HepG2 (cell line): ENCODE data around the gene C14orf93. TPM values are rescaled to one million over a fixed set of nuclear protein-coding genes. Genes with fewer than 3 reads are reported as not detected.

Source experiments
- DZIP1 ChIP-seq: sonication (generic); formaldehyde crosslinking; IDR thresholded peaks from 2 replicates; pipeline ENCODE4 v1.5.0; 2020; ENCODE audit warnings: mild to moderate bottlenecking, missing genetic modification reagents
- E2F5 ChIP-seq: sonication (generic); formaldehyde crosslinking; conservative IDR thresholded peaks from 2 replicates; pipeline ENCODE4 v1.4.0; 2020; ENCODE audit warnings: missing genetic modification reagents
- GLMP ChIP-seq: sonication (generic); formaldehyde crosslinking; IDR thresholded peaks from 2 replicates; pipeline ENCODE4 v1.9.0; 2021; ENCODE audit warnings: missing genetic modification reagents, mild to moderate bottlenecking, borderline replicate concordance
- HNF4G ChIP-seq, 2 experiments: sonication (generic) in 1 of 2; formaldehyde crosslinking in 1 of 2; IDR thresholded peaks; 2 replicates each; pipeline versions ENCODE4 v1.4.0 to v1.6.1; 2011 to 2020; ENCODE audit warnings: borderline replicate concordance in 2 of 2, low read depth in 2 of 2, mild to moderate bottlenecking in 2 of 2, low read length in 1 of 2, missing genetic modification reagents in 1 of 2, moderate library complexity in 1 of 2
- LRRFIP1 ChIP-seq: sonication (generic); formaldehyde crosslinking; conservative IDR thresholded peaks from 2 replicates; pipeline ENCODE4 v1.4.0; 2020; ENCODE audit warnings: missing genetic modification reagents
- SRSF1 ChIP-seq: fragments of 200-400 bp; formaldehyde crosslinking; optimal IDR thresholded peaks from 2 replicates; pipeline ENCODE3; 2017; ENCODE audit warnings: mild to moderate bottlenecking, low read depth, low read length, moderate library complexity
- THYN1 ChIP-seq: sonication (generic); formaldehyde crosslinking; IDR thresholded peaks from 2 replicates; pipeline ENCODE4 v1.8.1; 2023; ENCODE audit warnings: low read depth, mild to moderate bottlenecking, moderate library complexity, missing genetic modification reagents, borderline replicate concordance
- ZBTB14 ChIP-seq: sonication (generic); formaldehyde crosslinking; IDR thresholded peaks from 2 replicates; pipeline ENCODE4 v1.4.0; 2020; ENCODE audit warnings: missing genetic modification reagents
- ZBTB7B ChIP-seq: sonication (generic); formaldehyde crosslinking; IDR thresholded peaks from 2 replicates; pipeline ENCODE4 v1.4.0; 2020; ENCODE audit warnings: missing genetic modification reagents
- ZC3H13 ChIP-seq: sonication (generic); formaldehyde crosslinking; IDR thresholded peaks from 2 replicates; pipeline ENCODE4 v1.8.1; 2023; ENCODE audit warnings: mild to moderate bottlenecking, missing genetic modification reagents, moderate library complexity
- ZFP41 ChIP-seq: sonication (generic); formaldehyde crosslinking; IDR thresholded peaks from 2 replicates; pipeline ENCODE4 v1.4.0; 2020; ENCODE audit warnings: mild to moderate bottlenecking, missing genetic modification reagents, borderline replicate concordance
- ZFY ChIP-seq: sonication (generic); formaldehyde crosslinking; IDR thresholded peaks from 2 replicates; pipeline ENCODE4 v1.4.0; 2020; ENCODE audit warnings: missing genetic modification reagents
- ZNF121 ChIP-seq: sonication (generic); formaldehyde crosslinking; IDR thresholded peaks from 2 replicates; pipeline ENCODE4 v1.5.0; 2020; ENCODE audit warnings: mild to moderate bottlenecking, missing genetic modification reagents
- ZNF20 ChIP-seq: sonication (generic); formaldehyde crosslinking; IDR thresholded peaks from 2 replicates; pipeline ENCODE4 v1.4.0; 2020; ENCODE audit warnings: mild to moderate bottlenecking, moderate library complexity, missing genetic modification reagents
- ZNF251 ChIP-seq: sonication (generic); formaldehyde crosslinking; IDR thresholded peaks from 2 replicates; pipeline ENCODE4 v1.9.0; 2021; ENCODE audit warnings: mild to moderate bottlenecking, missing genetic modification reagents
- ZNF30 ChIP-seq: sonication (generic); formaldehyde crosslinking; IDR thresholded peaks from 2 replicates; pipeline ENCODE4 v1.5.0; 2020; ENCODE audit warnings: mild to moderate bottlenecking, missing genetic modification reagents
- ZNF446 ChIP-seq: sonication (generic); formaldehyde crosslinking; IDR thresholded peaks from 2 replicates; pipeline ENCODE4 v1.5.0; 2020; ENCODE audit warnings: mild to moderate bottlenecking, missing genetic modification reagents
- ZNF546 ChIP-seq: sonication (generic); formaldehyde crosslinking; conservative IDR thresholded peaks from 2 replicates; pipeline ENCODE4 v1.8.1; 2023; ENCODE audit warnings: mild to moderate bottlenecking, missing genetic modification reagents
- ZNF580 ChIP-seq: IDR thresholded peaks from 2 replicates; pipeline ENCODE4 v1.6.1; 2016; ENCODE audit warnings: low read depth, borderline replicate concordance
- ZSCAN22 ChIP-seq: sonication (generic); formaldehyde crosslinking; IDR thresholded peaks from 2 replicates; pipeline ENCODE4 v1.4.0; 2020; ENCODE audit warnings: mild to moderate bottlenecking, missing genetic modification reagents
- polyA plus RNA-seq, 8 experiments: library from polyadenylated mRNA; depleted of rRNA in 3 of 8; stranded (reverse) in 7 of 8; unstranded in 1 of 8; fragments of >200 nt; fragmentation: Illumina TruSeq in 4 of 8; extraction: Trizol in 4 of 8; gene quantifications; 2 replicates each; pipeline versions ENCODE4 v1.2.1 to v1.2.3, GENCODE V29; 2011 to 2016; ENCODE audit warnings: low read depth in 4 of 8, missing spikeins in 1 of 8, mixed read lengths in 1 of 8; ENCODE audit not compliant: insufficient read depth in 1 of 8
- total RNA-seq, 5 experiments: library from RNA; depleted of rRNA; stranded (reverse); fragments of >200 nt; fragmentation: Illumina TruSeq; extraction: Trizol; gene quantifications; 2 replicates each; pipeline ENCODE4 v1.2.3, GENCODE V29; 2016; ENCODE audit warnings: low read depth in 1 of 5

Gene C14orf93
- total and polyA plus RNA-seq, 2 of the 13 experiments (the other 11 are each of a cell fraction or from before 2014, with no cell fraction given) = 11.4 to 22.5 TPM

GRCh38 chr14:22976620-22977433, 33.1 kb downstream of the C14orf93 start (continued):
- TF ChIP-seq SRSF1 (no peak), ZNF580 (CRISPR knock-in tag) (peak; percentile 64), LRRFIP1 (no peak), ZNF30 (CRISPR knock-in tag) (no peak), ZC3H13 (no peak), ZNF121 (CRISPR knock-in tag) (no peak), ZNF20 (CRISPR knock-in tag) (no peak), E2F5 (no peak), HNF4G (IDR thresholded peaks at IDR 0.05; ENCODE audit: borderline replicate concordance, low read depth, low read length) (peak; percentile 100), HNF4G (CRISPR knock-in tag; IDR thresholded peaks at IDR 0.05; ENCODE audit: borderline replicate concordance, low read depth) (peak; percentile 98), GLMP (CRISPR knock-in tag) (no peak), THYN1 (no peak), ZBTB7B (CRISPR knock-in tag) (peak; percentile 99), ZFY (CRISPR knock-in tag) (no peak), ZNF446 (CRISPR knock-in tag) (no peak), DZIP1 (no peak), ZSCAN22 (CRISPR knock-in tag) (no peak), ZFP41 (no peak; the same call in 1 of the 2 replicates), ZNF546 (CRISPR knock-in tag) (no peak), ZNF251 (CRISPR knock-in tag) (peak; percentile 89; the same call in 1 of the 2 replicates), ZBTB14 (CRISPR knock-in tag) (no peak)
